ENCODE measurements around the gene C17orf113. TPM values are rescaled to one million over a fixed set of nuclear protein-coding genes. Genes with fewer than 3 reads are reported as not detected.

C17orf113 gene
- total and polyA plus RNA-seq, 2 of the 13 experiments (the other 11 are each of a cell fraction or from before 2014, with no cell fraction given) = 0.87 to 1.1 TPM

DNA sequence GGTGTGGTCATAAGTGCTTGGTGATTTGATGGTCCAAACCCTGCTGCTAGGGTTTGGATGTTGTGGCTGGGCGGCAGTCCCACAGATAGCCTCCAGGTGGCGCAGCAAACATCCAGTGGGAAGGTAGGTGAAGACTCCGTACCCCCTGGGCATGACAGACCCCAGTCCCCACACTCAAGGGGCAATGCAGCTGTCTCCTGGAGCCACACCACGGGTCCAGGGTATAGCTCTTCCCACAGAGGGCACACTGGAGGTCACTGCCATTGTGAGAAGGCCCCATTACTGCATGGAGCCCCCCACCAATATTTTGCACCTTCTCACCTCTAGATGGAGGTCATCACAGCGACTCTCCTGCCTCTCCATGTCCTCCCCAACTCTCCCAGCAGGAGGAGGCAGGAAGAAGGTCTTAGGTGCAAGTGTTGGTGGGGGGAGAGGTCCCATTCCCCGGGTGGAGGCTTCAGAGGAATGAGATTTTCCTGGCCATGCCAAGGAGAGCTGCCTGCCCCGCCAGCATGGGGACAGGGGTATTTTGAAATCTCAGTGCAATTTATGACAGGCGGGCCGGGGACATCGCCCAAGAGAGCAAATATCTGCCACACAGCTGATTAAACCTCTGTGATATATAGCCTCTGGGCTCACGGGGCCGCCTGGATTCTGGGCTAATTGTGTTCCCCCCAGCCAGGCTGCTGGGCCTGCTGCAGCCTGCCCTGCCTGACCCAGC lies 17.1 kb upstream of the C17orf113 start (continued):
- no peak for TF ChIP-seq HCFC1 (IDR thresholded peaks at IDR 0.05; ENCODE audit: low read depth, low read length)
- TF ChIP-seq, protein P1, sequence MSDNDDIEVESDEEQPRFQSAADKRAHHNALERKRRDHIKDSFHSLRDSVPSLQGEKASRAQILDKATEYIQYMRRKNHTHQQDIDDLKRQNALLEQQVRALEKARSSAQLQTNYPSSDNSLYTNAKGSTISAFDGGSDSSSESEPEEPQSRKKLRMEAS (IDR thresholded peaks at IDR 0.05) = 0 out of 2 replicates have a peak, but pooled peaks have one; percentile 35
- no peak for TF ChIP-seq SIX1 (CRISPR knock-in tag; IDR thresholded peaks at IDR 0.05; ENCODE audit: borderline replicate concordance)
- no peak for TF ChIP-seq RARA (CRISPR knock-in tag; IDR thresholded peaks at IDR 0.05)
- peak; percentile 49; the same call in 1 of the 2 replicates for TF ChIP-seq NFKB2 (CRISPR knock-in tag; IDR thresholded peaks at IDR 0.05; ENCODE audit: borderline replicate concordance)
- TF ChIP-seq NR2F6 (IDR thresholded peaks at IDR 0.05) = peak; percentile 49; the same call in 1 of the 2 replicates
- TF ChIP-seq NR2F6 (CRISPR knock-in tag; IDR thresholded peaks at IDR 0.05) = peak; percentile 49
- TF ChIP-seq MLLT10 (CRISPR knock-in tag; IDR thresholded peaks at IDR 0.05) = no peak
- no peak for TF ChIP-seq NFYC (CRISPR knock-in tag; IDR thresholded peaks at IDR 0.05)
- peak; percentile 34; the same call in 1 of the 2 replicates for TF ChIP-seq MEF2D (CRISPR knock-in tag; IDR thresholded peaks at IDR 0.05)
- TF ChIP-seq NCOA5 (CRISPR knock-in tag; IDR thresholded peaks at IDR 0.05) = no peak
- TF ChIP-seq BHLHE40 (IDR thresholded peaks at IDR 0.05; ENCODE audit: low read length) = 0 out of 2 replicates have a peak, but pooled peaks have one; percentile 39
- TF ChIP-seq ZNF17 (CRISPR knock-in tag; IDR thresholded peaks at IDR 0.05) = no peak
- 0 out of 2 replicates have a peak, but pooled peaks have one; percentile 19 for TF ChIP-seq GABPB1 (CRISPR knock-in tag; IDR thresholded peaks at IDR 0.05)
- TF ChIP-seq ERF (CRISPR knock-in tag; IDR thresholded peaks at IDR 0.05) = peak; percentile 53; the same call in 1 of the 2 replicates
- no peak for TF ChIP-seq ZNF34 (CRISPR knock-in tag; IDR thresholded peaks at IDR 0.05; ENCODE audit: borderline replicate concordance)
- peak; percentile 27; the same call in 1 of the 2 replicates for TF ChIP-seq HOXA3 (CRISPR knock-in tag; IDR thresholded peaks at IDR 0.05)
- peak; percentile 77; the same call in 1 of the 2 replicates for TF ChIP-seq KDM2A (CRISPR knock-in tag; IDR thresholded peaks at IDR 0.05; ENCODE audit: borderline replicate concordance, low read depth)
- TF ChIP-seq, protein P2, sequence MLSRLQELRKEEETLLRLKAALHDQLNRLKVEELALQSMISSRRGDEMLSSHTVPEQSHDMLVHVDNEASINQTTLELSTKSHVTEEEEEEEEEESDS (CRISPR knock-in tag; IDR thresholded peaks at IDR 0.05; ENCODE audit: borderline replicate concordance) = no peak
- TF ChIP-seq HNRNPL (IDR thresholded peaks at IDR 0.05; ENCODE audit: low read depth, low read length) = 0 out of 2 replicates have a peak, but pooled peaks have one; percentile 62
- TF ChIP-seq, protein P3, sequence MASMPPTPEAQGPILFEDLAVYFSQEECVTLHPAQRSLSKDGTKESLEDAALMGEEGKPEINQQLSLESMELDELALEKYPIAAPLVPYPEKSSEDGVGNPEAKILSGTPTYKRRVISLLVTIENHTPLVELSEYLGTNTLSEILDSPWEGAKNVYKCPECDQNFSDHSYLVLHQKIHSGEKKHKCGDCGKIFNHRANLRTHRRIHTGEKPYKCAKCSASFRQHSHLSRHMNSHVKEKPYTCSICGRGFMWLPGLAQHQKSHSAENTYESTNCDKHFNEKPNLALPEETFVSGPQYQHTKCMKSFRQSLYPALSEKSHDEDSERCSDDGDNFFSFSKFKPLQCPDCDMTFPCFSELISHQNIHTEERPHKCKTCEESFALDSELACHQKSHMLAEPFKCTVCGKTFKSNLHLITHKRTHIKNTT (CRISPR knock-in tag; IDR thresholded peaks at IDR 0.05) = no peak
- TF ChIP-seq NFYB (CRISPR knock-in tag; IDR thresholded peaks at IDR 0.05) = no peak
- TF ChIP-seq, protein P4, sequence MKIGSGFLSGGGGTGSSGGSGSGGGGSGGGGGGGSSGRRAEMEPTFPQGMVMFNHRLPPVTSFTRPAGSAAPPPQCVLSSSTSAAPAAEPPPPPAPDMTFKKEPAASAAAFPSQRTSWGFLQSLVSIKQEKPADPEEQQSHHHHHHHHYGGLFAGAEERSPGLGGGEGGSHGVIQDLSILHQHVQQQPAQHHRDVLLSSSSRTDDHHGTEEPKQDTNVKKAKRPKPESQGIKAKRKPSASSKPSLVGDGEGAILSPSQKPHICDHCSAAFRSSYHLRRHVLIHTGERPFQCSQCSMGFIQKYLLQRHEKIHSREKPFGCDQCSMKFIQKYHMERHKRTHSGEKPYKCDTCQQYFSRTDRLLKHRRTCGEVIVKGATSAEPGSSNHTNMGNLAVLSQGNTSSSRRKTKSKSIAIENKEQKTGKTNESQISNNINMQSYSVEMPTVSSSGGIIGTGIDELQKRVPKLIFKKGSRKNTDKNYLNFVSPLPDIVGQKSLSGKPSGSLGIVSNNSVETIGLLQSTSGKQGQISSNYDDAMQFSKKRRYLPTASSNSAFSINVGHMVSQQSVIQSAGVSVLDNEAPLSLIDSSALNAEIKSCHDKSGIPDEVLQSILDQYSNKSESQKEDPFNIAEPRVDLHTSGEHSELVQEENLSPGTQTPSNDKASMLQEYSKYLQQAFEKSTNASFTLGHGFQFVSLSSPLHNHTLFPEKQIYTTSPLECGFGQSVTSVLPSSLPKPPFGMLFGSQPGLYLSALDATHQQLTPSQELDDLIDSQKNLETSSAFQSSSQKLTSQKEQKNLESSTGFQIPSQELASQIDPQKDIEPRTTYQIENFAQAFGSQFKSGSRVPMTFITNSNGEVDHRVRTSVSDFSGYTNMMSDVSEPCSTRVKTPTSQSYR (CRISPR knock-in tag; IDR thresholded peaks at IDR 0.05; ENCODE audit: borderline replicate concordance) = no peak; the same call in 1 of the 2 replicates
- no peak for TF ChIP-seq ZNF782 (CRISPR knock-in tag; IDR thresholded peaks at IDR 0.05; ENCODE audit: borderline replicate concordance)
- no peak for TF ChIP-seq ETV5 (CRISPR knock-in tag; IDR thresholded peaks at IDR 0.05; ENCODE audit: borderline replicate concordance)
- TF ChIP-seq GTF2F1 (IDR thresholded peaks at IDR 0.05; ENCODE audit: low read length) = no peak

Measured in HepG2 (cell line).